ENCODE measurements around the gene OVCA2.

DNA sequence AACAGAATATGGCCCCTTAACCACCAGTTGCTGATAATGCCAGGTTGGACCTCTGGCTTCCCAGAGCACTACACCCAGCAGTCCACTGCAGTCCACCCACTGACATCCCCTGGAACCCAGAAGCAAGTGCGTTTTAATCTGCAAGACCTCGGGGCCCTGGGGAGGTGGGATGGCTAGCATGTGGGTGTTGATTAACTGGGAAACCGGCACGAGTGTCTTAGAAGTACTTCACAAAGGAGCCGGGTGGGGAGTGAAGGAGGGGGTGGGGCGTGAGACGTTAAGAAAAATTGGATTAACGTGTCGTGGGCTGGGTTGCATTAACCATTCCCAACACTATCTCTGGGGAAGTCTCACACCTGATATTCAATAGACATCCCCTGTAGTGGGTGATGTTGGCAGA lies 7.0 kb downstream of the OVCA2 start:
- TF ChIP-seq POLR2A (IDR thresholded peaks at IDR 0.05) (no peak), CTCF (IDR thresholded peaks at IDR 0.05) (no peak)
